IPS-11a (cell line): ENCODE measurements around the gene BLOC1S1.

Experiments used
- H3K4me3 ChIP-seq: one replicate; pipeline ENCODE4 v1.5.1; 2013; ENCODE audit warnings: low read depth, low read length, control low read depth

BLOC1S1 gene

GRCh38 chr12:55708695-55709233 lies 7.1 kb upstream of the BLOC1S1 start:
- peak overlapping the region; percentile 71 for H3K4me3 ChIP-seq

- H3K4me3 ChIP-seq: no peak overlapping the region
Observed at GRCh38 chr12:55711786-55712553, 3.9 kb upstream of the BLOC1S1 start.

DNA sequence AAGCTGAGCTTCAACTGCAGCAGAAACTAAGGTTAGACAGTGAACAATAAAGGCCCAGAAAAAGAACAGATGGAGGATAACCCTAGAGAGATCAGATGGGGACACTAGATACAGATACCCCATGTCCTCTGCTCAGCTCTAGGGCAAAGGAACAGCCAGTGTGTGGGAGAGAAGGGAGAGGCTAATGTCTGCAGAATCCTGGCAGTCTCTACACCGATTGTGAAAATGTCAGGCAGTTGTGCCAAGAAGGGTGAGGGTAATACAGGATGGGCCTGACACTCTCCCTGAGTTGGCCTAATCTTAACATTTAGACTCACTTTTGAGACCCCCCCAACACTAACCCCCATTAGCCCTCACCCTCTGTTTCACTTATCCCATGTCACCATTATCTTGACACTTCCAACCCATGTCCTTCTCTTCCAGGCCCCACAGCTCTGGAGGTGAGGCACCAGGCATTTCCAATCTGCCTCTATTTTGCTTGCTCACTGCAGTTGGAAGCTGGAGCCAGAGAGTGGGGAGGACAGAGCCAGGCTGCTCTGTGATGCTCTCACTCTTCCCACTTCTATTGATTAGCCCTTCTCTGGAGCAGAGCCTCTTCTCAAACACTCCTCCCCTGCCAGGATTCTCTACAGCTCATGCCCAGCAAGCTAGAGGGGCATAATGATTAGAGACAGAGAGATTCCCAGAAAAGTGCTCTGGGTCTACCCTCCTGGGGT lies 3.0 kb upstream of the BLOC1S1 start:
- no peak overlapping the region for H3K4me3 ChIP-seq

DNA sequence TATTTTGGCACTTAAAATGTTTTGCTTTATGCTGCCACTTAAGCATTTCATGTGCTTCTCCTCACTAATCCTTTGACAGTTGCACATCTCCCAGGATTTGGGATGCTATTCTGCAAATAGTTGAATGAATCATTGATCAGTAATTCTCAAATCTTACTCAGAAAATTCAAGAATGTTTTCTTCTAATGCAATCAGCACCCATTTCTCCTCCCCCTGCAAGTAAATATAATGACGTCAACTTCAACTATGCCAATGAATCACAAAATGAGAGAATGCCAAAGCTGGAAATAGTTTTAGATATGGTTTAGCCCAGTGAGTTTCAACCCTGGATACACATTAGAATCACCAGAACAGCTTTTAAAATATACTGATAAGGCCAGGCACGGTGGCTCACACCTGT lies 2.1 kb upstream of the BLOC1S1 start:
- H3K4me3 ChIP-seq: no peak overlapping the region

- peak overlapping the region; percentile 74 for H3K4me3 ChIP-seq
Observed at GRCh38 chr12:55715169-55715764, 579 bp upstream of the BLOC1S1 start.

- peak overlapping the region; percentile 74 for H3K4me3 ChIP-seq
Observed at GRCh38 chr12:55716582-55716957, 724 bp downstream of the BLOC1S1 start.

DNA sequence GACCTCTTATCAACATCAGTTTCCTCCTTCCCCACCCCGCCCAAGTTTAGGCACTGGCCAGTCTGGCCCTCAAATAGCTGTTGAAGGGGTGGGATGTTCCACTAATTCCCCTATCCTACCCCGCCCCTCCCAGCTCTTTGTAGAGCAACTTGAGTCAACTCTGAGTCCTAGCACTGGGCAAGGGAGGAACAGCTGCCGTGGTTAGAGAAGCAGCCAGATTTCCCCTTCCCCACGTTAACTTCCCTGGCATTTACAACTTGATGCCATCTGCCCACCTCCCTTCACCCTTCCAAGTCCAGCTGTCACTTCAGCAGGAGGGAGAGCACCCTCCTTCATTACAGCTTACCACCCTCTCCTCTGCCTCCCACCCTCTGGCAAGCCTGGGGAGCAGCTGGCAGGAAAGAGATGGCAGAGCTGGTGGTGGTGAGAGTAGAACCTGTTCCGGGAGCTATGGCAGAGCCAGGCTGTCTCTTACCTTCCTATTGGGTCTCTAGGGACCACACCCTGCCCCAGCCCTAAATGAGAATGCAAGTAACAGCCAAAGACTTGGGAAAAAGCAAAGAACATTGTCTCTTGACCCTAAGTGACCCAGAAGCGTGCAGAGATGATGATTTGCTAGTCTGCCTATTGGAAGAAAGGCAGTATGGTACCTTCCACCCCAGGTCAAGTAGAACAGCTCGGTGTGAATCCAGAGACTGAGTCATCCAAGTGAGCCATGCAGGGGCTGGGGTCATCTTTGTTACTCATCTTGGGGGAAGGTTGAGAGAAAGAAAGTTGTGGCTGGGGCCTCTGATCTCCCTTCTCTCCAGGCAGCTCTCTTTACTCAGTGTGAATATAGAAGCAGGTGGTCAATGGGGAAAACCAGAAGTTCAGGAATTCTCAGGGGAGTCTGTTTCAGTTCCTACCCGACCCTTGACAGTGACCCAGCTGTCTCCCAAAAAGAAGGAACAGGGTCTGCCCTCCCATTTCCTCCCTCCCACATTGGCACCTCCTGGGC lies 1.5 kb downstream of the BLOC1S1 start:
- peak overlapping the region; percentile 74 for H3K4me3 ChIP-seq

GRCh38 chr12:55718015-55718414 lies 2.2 kb downstream of the BLOC1S1 start:
- no peak overlapping the region for H3K4me3 ChIP-seq

GRCh38 chr12:55718624-55719275 lies 2.9 kb downstream of the BLOC1S1 start:
- H3K4me3 ChIP-seq: no peak overlapping the region

GRCh38 chr12:55719371-55719770 lies 3.5 kb downstream of the BLOC1S1 start:
- H3K4me3 ChIP-seq: no peak overlapping the region

DNA sequence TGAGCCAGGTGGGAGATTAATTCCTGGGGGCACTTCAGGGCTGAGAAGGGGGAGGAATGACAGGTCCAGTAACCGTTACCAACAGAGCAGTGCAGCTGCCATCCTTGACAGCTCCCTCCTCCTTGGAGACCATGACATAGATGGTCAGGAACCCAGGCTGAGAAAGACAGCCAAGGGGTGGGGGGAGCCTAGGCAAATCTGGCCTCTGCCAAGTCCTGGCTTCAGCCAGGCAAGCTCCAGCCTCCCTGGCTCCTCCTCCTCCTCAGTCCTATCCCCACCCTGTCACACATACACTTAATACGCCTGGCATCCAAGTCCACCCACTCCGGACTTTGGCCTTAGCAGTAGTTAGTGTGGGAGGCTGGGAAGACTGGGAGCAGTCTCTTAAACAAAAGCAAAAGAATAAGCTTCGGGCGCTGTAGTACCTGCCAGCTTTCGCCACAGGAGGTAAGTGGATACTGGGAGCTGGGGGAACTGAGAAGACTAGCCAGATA lies 4.3 kb downstream of the BLOC1S1 start, which contains the start of gene RDH5:
Gene RDH5, plus strand, starts transcription at position 323 of the 494 bp plus-strand sequence. CDS start 792 bp downstream, outside the sequence.
- H3K4me3 ChIP-seq: no peak within 1 kb of the TSS

- H3K4me3 ChIP-seq: no peak overlapping the region
Observed at GRCh38 chr12:55720894-55721444, 5.1 kb downstream of the BLOC1S1 start.

GRCh38 chr12:55721601-55722213 lies 5.9 kb downstream of the BLOC1S1 start:
- no peak overlapping the region for H3K4me3 ChIP-seq

DNA sequence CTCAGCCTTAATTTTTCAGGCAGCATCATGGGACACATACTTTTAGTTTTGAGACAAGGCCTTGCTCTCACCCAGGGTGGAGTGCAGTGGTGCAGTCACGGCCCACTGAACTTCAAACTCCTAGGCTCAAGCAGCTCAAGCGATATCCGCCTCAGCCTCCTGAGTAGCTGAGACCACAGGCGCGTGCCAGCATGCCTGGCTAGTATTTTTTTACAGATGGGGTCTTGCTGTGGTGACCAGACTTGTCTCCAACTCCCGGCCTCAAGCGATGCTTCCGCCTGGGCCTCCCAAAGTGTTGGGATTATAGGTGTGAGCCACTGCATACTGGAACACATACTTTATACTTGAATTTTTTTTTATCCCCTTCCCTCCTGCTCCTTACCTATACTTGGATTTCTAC lies 7.1 kb downstream of the BLOC1S1 start:
- H3K4me3 ChIP-seq: no peak overlapping the region

GRCh38 chr12:55723516-55724225 lies 7.8 kb downstream of the BLOC1S1 start:
- H3K4me3 ChIP-seq: no peak overlapping the region

DNA sequence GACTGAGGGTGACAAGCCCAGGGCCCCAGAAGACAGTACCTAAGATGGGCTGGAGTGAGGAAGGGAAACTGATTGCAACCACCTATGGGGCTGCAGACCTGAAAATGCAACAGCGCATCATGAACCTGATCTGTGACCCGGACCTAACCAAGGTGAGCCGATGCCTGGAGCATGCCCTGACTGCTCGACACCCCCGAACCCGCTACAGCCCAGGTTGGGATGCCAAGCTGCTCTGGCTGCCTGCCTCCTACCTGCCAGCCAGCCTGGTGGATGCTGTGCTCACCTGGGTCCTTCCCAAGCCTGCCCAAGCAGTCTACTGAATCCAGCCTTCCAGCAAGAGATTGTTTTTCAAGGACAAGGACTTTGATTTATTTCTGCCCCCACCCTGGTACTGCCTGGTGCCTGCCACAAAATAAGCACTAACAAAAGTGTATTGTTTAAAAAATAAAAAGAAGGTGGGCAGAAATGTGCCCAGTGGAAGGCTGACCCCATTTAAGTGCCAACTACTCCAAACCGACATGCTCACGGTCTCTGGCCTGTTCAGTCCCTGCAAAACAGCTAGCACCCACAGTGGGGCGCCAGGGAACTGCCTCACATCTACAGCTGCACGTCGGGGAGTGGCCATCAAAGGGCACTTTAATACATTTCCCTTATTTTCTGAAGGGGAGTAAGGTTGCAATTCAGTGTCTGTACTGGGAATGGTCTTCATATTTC lies 8.5 kb downstream of the BLOC1S1 start:
- H3K4me3 ChIP-seq: no peak overlapping the region

GRCh38 chr12:55724940-55725309 lies 9.1 kb downstream of the BLOC1S1 start:
- H3K4me3 ChIP-seq: no peak overlapping the region

GRCh38 chr12:55725556-55725955 lies 9.7 kb downstream of the BLOC1S1 start:
- H3K4me3 ChIP-seq: no peak overlapping the region
